ENCODE data around the gene CSTF2T. TPM values are rescaled to one million over a fixed set of nuclear protein-coding genes. Genes with fewer than 3 reads are reported as not detected.

The CSTF2T gene
- total and polyA plus RNA-seq, 2 donors (not counting 3 experiments of a cell fraction or from before 2014, with no cell fraction given), result 4.8 to 19.8 TPM

DNA sequence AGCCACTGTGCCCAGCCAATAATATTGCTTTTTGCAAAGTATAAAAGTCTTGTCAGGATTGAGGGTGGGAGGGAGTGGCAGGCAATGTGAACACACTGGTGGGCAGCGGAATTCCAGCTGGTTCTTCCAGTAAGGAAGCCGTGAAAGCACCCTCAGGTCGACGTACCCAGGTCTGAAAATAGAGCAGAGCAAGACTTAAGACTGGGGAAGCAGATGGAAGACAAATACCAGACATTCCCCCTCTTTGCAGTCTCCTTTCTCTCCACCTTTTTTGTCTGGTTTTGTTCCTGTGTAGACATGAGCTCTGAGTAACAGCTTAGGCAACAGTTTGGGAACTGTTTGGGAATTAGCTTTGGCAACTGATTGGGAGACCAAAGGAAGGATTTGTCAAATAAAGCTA is 17.6 kb upstream of the CSTF2T start:
- no peak overlapping the region for H3K4me2 ChIP-seq (ENCODE audit: insufficient read depth, low read length)
- no peak for TF ChIP-seq POLR2A (IDR thresholded peaks at IDR 0.05; ENCODE audit: low read depth, low read length)
- no peak for TF ChIP-seq POLR2AphosphoS5 (IDR thresholded peaks at IDR 0.05; ENCODE audit: insufficient read depth, low read depth, low read length)
- TF ChIP-seq MYC (IDR thresholded peaks at IDR 0.05; ENCODE audit: low read depth, low read length), result no peak
- no peak for TF ChIP-seq FOS (IDR thresholded peaks at IDR 0.05; ENCODE audit: borderline replicate concordance, insufficient read depth, low read length)
- TF ChIP-seq, protein P1, sequence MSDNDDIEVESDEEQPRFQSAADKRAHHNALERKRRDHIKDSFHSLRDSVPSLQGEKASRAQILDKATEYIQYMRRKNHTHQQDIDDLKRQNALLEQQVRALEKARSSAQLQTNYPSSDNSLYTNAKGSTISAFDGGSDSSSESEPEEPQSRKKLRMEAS (IDR thresholded peaks at IDR 0.05; ENCODE audit: insufficient read depth, insufficient read length), result no peak
- TF ChIP-seq, protein P2, sequence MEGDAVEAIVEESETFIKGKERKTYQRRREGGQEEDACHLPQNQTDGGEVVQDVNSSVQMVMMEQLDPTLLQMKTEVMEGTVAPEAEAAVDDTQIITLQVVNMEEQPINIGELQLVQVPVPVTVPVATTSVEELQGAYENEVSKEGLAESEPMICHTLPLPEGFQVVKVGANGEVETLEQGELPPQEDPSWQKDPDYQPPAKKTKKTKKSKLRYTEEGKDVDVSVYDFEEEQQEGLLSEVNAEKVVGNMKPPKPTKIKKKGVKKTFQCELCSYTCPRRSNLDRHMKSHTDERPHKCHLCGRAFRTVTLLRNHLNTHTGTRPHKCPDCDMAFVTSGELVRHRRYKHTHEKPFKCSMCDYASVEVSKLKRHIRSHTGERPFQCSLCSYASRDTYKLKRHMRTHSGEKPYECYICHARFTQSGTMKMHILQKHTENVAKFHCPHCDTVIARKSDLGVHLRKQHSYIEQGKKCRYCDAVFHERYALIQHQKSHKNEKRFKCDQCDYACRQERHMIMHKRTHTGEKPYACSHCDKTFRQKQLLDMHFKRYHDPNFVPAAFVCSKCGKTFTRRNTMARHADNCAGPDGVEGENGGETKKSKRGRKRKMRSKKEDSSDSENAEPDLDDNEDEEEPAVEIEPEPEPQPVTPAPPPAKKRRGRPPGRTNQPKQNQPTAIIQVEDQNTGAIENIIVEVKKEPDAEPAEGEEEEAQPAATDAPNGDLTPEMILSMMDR (IDR thresholded peaks at IDR 0.05; ENCODE audit: extremely low read depth in 1 of 2, insufficient read depth in 1 of 2, low read depth in 1 of 2, low read length in 2 of 2), result no peak
- no peak for TF ChIP-seq EZH2 (IDR thresholded peaks at IDR 0.05; ENCODE audit: borderline replicate concordance, low read depth, low read length, severe bottlenecking)
- TF ChIP-seq JUN (IDR thresholded peaks at IDR 0.05; ENCODE audit: borderline replicate concordance, insufficient read depth, insufficient read length, low read depth), result no peak
- TF ChIP-seq GATA2 (IDR thresholded peaks at IDR 0.05; ENCODE audit: insufficient read depth, insufficient read length, low read depth, low read length), result no peak
- ChIA-PET CTCF (no interaction called here), POLR2A (no interaction called here)
- H3K9ac ChIP-seq (replicated peaks; ENCODE audit: extremely low read depth, insufficient read depth, low read length), result no peak overlapping the region
- no peaks in the 10 kb centered on the region for H3K36me3 ChIP-seq (ENCODE audit: control insufficient read depth in 2 of 2, extremely low read depth in 1 of 2, insufficient read depth in 2 of 2, low read length in 2 of 2)
- H4K20me1 ChIP-seq (replicated peaks; ENCODE audit: control insufficient read depth, extremely low read depth, insufficient read depth, low read length), result no peaks in the 10 kb centered on the region
- intact Hi-C loops (cut with micrococcal nuclease), result no loop called here
- H3K79me2 ChIP-seq (ENCODE audit: control insufficient read depth, insufficient read depth, low read length), result no peaks in the 10 kb centered on the region
- no peaks in the 10 kb centered on the region for H3K9me3 ChIP-seq (replicated peaks; ENCODE audit: control insufficient read depth, insufficient read depth, low read length)
- no peak overlapping the region for H3K4me3 ChIP-seq (replicated peaks in 1 of 3; ENCODE audit: insufficient read depth in 1 of 3, low read depth in 1 of 3, low read length in 3 of 3)
- H2AFZ ChIP-seq (ENCODE audit: low read depth, low read length), result no peak overlapping the region
- H3K27me3 ChIP-seq (ENCODE audit: control insufficient read depth in 2 of 2, insufficient read depth in 2 of 2, low read length in 2 of 2), result no peaks in the 10 kb centered on the region
- FAIRE-seq (no peak), DNase-seq (ENCODE audit: low read depth, low spot score) (no peak)
- H3K9me1 ChIP-seq (replicated peaks; ENCODE audit: control insufficient read depth, extremely low read depth, insufficient read depth, low read length), result no peaks in the 10 kb centered on the region
- dilution Hi-C loops (cut with MboI; ENCODE audit: extremely low pct_ligation_motif_present, low sequenced_read_pairs), result no loop called here
- H3K4me1 ChIP-seq (ENCODE audit: control insufficient read depth, extremely low read depth, insufficient read depth, low read length), result no peaks in the 10 kb centered on the region
- no peak overlapping the region for H3K27ac ChIP-seq (ENCODE audit: insufficient read depth, low read depth, low read length)
- no TSS peak for BruUV-seq (replicated peaks)

All from endothelial cell of umbilical vein (primary cell).